NOMO-1 treated with dmso at 0.1 percent for 144 hours (cell line): ENCODE results near the gene SYNE1.

Source experiments
- DNase-seq: peaks from one replicate; lab custom pipeline; 2025; ENCODE audit not compliant: unreplicated experiment; lab: John Stamatoyannopoulos, UW

SYNE1 gene

DNA sequence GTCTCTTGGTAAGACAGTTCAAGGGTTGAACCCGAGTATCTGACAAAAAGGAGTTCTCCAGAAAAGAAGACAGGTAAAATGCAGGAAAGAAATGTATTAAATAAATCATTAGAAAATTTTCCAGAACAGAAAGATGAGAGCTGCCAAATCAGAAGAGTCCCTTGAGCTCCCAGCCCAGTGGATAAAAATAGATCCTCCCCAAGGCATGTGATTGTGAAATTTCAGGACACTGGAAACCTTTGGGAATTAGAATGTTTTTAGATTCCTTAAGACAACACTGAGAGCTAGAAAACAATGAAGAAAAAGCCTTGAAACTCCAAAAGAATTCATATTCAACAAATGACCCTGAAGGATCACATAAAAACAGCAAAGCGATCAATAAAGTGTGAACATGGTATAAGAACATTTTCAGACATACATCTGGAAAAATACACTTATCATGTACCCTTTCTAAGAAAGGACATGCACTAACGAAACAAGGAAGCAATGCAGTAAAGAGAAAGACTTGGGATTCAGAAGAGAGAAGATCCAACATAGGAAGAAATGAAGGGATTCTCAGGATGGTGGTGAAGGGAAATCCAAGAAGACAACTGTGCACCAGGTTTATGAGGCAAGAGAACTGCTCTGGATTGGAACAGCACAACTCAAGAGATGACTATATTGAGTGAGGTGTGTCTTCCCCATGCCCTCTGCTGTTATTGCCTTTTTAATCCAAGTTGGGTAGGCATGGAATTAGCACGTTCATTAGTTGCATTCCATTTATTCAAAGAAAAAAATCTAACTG lies 390.4 kb downstream of the SYNE1 start:
- DNase-seq: no peak

DNA sequence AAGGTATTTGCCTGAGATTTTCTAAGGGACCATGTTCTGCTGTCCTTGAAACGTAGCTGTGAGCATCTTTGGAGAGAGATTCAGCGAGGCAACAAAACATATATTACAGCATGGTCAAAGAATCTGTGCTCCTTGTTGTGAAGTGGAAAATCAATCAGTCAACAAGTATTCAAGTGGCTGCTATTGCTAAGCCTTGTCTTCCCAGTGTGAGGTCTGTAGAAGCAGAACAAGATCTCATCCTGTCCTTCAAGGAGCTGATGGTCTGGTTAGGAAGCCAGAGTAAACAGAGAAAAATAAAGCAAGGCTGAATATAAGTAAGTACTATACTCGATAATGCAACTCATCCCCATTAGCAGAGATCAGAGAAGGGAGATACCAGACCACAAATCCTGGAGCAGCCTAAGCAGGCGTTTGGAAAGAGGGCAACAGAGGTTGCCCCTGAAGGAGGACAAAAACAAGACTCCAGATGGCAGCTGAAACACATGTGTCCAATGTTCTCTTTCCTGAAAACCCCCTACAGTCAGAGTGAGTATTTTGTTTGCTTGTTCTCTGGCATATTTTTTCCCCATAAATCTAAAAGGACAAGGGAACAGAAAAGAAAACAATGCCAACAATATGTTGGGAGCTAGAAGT lies 392.0 kb downstream of the SYNE1 start:
- DNase-seq: no peak

DNA sequence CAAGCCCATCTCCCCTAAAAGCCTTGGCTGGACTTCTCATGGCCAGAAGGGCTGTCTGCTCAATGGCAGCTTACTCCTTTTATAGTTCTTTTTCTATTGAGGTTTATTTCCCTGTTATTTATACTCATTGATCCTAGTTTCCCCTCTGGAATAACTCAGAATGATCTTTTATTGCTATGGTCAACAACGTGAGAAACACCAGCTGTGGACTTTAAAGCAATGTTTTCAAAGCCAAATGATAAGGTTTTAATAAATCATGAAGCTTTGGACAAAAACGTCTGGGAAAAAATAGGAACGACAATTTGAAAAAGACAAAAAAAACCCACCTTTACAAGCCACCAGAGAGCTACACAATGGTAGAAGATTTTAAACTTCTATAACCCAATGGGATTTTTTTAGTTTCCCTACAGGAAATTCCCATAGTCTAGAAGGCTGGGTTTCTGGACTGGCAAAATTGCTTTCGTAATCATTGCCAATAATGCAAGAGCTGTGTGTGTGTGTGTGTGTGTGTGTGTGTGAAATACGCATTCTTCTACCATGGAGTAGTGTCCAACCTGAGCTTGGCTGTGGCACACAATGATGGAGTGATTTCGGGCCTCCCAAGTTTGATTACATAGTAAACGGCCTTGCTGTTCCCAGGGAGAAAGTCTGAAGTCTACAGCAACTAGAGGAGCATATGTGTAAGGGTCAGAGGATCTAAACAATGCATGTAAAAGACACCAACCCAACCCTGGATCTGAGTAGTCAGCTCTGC lies 396.0 kb downstream of the SYNE1 start:
- DNase-seq: no peak

DNA sequence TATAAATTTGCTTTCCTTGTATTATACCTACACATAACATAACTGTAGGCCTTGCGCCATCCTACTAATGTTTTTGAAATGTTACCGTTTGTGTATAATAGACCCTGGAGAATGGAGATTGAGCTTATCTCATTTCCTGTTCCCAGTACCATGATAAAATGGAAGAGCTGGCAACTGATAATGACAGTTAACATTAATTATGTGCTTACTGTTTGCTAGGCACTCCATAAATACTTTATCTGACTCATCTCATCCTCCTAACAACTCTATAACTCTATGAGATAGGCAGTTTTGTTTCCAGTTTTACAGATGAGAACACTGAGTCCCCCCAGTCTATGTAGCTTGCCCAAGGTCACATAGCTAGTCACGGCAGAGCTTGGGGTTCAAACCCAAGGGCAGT lies 396.7 kb downstream of the SYNE1 start:
- DNase-seq: no peak

DNA sequence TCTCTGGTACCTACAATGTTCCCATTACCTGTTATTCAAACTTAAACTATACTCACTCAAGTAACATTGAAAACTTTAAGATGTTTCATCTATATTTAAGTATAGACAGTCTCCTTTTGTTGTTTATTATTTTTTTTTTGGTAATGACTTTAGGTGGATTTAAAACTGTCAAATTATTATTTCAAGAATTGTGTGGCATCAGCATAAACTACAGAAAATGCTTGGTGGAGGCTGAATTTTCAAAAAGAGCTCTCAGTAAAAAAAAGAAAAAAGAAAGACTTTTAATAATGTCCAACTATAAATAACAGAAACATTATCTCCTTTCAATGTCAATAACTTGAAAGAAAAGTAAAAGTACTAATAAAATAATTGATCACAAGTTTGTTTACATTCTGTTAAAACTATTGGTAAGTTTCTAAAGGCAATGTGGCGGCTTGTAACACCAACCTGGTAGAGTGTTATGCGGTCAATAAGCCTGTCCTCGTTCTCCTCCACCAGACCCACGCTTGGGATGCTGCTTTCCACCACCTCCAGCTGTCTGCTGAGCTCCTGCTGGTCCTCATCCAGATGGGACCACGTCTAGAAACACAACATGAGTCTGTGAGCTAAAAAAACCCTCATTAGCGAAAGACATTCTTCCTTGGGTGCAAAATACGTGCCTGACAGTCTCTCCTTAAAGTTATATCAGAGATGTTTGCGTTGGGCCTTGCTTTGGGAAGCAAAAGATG lies 400.6 kb downstream of the SYNE1 start:
- no peak for DNase-seq

DNA sequence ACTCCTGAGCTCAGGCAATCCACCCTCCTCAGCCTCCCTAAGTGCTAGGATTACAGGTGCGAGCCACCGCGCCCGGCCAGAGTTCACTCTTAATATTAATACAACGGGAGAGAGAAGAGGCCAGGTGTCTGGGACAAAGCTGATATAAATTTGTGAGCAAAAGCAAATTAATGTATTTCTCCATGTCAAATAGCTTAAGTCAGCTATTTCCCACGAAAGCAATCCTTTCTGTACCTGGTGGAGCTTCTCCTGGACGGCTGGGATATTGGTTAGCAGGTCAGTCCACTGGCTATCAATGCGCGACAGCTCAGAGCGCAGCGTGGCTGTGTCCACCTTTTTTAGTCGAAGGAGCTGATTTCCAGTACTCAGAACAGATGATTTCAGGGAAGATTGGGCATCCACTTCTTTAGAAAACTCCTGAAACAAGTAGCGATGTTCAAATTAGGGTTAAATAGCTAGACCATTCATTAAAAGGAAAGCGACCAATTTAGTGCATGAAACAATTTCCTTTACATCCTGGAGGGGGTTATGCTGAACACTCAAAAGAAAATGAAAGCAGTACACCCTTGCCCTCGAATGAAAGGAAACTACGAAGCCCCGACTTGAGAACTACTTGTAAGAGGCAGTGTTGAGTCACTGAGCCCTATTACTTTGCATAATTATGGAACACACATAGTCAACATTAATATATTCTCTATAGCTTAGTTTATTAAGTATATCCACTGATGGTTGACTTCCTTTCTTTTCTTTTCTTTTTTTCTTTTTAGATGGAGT lies 403.4 kb downstream of the SYNE1 start:
- no peak for DNase-seq

DNA sequence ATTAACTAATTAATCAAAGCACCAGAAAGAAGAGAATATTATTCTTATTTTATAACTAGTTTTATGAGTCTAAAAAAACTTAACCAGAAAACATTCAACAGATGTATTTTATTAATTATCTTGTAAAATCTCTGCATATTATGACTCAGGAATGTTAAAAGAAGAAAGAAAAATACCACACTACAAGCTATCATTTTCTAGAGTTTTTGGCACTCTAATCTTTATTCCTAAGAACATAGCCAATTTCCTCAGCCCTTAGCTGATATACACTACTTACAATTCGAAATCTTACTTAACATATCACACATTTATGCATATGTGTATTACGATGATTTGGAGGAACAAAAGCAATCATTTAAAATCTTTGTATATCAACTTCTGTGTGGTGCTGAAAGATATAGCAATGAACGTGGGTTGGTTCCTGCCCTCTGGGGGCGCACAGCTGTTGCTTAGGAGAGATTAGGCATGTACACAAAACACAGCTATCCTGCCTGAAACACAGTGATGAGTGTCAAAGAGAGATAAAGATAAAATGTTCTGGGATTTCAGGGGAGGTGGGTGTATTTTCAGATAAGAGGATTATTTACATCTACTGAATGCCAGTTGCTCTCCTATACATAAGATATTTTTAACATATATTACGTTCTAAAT lies 404.5 kb downstream of the SYNE1 start:
- DNase-seq: no peak

DNA sequence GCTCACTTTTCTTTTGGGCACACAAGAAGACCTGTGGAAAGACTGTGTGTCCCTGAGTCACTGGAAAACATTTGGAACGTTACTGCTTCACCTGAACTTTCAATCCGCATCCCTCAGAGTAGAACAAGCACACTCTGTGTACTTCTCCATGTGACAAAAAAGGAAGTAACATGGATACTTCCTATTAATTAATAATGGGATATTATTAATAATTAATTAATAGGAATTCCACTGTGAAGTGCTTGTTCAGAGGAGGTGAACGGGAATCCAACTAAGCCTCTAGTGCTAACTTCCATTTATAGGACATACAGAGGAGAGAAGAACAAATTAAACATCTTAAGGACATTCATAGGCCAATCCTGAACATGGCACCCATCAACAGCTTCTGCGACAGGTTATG lies 407.8 kb downstream of the SYNE1 start:
- no peak for DNase-seq

DNA sequence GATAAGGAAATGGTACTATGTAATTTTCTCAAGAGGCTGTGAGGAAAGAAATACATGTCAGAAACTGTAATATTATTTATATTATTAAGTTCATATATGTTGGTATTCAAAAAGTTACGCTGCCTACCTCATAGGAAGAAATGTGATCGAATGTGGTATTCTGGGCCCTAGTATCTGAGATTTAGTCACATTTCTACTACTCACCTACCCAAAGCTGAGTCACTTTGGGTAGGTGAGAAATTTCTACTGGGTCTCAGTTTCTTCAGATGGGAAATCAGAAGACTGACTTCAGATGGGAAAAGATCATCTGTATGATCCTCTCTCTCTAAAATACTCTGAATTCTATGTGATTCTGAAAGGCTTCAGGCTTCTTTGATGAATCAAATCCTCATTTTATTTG lies 411.0 kb downstream of the SYNE1 start:
- no peak for DNase-seq

DNA sequence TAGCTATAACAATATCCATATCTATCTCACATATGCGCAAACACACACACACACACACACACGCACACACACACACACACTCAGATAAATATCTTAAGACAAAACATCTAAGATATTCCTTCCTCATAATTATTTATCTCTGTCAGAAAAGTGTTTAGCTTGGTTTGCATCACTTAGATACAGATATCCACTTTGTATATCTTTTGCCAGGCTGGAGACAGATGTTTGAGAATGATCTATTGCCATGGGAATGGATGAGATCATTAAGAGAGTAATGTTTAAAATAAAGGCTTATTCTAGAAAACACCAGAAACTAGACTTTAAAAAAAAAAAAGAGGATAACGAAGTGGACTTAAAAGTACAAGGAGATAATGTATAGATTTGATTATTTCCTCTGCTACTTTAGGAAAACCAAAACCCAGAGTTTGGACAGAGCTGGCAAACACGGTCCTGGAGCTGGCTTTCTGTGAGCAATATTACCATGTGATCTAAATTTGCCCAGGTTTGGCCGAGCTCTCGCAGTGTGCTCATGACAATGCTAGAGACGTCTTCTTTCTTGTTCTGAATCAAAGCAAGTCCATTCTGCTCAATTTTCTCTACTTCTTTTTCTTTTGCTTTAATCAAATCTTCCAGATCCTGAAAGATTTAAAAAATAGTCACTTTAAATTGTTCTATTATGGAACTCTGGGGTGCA lies 411.8 kb downstream of the SYNE1 start:
- DNase-seq: no peak

DNA sequence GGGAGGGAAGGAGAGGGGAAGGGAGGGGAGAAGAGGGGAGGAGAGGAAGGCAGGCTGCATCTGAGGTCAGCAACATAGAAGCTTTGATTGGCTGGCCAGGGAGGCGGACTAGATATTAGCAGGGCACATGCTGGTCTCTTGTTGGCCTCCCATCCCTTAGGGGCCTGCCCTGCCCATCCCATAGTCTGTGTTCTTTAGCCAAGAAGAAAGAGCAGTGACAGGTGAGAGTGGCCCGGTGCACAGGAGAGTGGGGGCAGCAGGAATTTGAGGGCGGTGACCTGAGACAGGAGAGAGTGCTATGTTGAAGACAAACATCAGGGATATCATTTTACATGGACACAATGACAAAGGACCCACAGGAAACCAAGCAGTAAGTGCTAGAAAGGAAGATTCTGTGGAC lies 413.5 kb downstream of the SYNE1 start:
- DNase-seq: no peak

DNA sequence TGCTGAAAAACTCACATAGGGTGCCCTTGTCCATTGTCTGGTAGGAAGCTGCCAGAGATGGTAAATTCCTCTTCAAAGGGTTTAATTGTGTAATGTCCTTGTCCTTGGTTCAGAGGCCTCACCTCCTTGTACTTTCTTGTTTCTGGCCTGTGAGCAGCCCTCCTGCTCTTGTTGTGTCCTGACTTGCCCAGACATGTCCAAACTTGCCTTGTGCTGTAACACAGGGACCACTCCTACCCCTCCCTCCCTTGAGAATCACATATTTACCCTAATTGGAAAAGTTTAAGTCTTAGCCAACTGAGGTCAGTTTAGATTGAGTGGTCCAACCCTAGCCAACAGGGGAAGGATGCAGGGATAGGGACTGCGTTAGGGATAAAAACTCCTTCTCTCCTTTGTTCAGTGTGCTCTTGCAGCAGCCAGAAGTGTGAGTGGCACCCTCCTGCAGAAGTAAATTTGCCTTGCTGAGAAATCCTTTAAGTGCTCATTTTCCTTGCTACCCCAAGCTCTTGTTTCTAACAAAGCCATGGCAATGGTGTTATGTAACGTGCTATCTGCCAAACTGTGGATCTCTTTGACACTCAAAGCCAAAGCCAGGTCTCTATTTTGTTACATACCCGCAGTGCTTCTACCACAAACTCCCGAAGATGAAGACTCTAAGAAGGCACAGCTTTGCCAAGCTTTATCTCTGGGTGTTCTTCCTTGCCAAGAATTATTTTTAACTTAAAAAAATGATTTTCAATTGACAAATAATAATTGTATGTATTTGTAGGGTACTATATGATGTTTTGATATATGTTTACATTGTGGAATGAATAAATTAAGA lies 415.1 kb downstream of the SYNE1 start:
- no peak for DNase-seq

DNA sequence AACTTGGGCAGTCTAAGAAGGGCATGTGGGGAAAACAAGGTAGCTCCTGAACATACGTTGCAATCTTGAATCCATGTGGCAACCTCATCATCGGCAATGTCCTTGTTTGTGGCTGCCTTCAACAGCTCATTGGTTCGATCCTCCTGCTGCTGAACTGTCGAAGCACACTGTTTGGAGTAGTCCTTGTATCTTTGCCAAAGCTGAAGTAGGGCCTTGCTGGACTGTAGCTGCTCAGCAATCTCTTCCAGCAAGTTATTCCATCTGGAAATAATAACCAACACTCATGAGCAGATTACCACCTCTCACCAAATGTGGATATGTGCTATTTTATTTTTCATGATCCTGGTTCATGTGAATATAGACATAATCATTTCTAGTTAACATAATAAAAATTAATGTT lies 416.4 kb downstream of the SYNE1 start:
- no peak for DNase-seq

DNA sequence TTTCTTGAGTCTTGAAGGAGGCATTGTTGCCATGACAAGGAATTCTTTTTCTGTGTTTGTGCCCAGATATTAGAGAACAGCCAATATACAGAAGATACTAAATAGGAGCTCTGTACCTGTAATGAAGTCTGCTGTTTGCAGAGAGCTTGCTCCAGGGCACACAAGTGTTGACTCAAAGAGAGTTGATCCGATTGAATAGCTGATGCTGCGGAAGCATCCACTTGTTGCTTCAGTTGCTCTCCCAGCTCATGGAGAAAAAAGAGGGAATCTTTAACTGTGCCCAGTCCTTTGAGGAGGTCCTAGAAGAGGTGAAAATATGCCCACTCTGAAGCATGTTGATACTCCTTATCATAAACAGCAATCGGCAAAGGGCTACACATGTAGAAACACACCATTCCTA lies 418.3 kb downstream of the SYNE1 start:
- DNase-seq: no peak

DNA sequence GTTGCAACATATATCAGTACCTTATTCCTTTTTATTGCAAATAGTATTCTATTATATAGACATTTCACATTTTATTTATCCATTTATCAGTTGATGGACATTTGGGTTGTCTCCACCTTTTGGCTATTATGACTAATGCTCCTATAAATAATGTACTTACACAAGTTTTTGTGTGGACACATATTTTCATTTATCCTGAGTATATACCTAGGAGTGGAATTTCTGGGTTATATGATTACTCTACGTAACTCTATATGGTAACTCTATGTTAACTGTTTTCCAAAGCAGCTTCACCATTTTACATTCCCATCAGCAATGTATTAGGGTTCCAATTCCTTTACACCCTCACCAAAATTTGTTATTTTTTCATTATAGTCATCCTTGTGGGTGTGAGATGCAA lies 424.7 kb downstream of the SYNE1 start:
- DNase-seq: no peak

DNA sequence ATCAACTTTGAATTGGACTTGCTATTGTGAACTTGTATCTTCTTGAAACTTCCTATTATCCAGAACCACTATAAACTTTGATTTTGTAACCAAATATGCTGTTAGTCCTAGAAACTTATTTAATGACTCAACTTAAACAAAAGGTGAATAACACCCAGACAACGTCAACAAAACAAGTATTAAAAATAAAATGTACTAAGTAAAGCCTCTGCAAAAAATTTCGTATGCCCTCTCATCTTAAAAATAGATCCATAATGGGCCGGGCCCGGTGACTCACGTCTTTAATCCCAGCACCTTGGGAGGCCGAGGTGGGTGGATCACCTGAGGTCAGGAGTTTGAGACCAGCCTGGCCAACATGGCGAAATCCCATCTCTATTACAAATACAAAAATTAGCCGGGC lies 428.0 kb downstream of the SYNE1 start:
- DNase-seq: no peak

DNA sequence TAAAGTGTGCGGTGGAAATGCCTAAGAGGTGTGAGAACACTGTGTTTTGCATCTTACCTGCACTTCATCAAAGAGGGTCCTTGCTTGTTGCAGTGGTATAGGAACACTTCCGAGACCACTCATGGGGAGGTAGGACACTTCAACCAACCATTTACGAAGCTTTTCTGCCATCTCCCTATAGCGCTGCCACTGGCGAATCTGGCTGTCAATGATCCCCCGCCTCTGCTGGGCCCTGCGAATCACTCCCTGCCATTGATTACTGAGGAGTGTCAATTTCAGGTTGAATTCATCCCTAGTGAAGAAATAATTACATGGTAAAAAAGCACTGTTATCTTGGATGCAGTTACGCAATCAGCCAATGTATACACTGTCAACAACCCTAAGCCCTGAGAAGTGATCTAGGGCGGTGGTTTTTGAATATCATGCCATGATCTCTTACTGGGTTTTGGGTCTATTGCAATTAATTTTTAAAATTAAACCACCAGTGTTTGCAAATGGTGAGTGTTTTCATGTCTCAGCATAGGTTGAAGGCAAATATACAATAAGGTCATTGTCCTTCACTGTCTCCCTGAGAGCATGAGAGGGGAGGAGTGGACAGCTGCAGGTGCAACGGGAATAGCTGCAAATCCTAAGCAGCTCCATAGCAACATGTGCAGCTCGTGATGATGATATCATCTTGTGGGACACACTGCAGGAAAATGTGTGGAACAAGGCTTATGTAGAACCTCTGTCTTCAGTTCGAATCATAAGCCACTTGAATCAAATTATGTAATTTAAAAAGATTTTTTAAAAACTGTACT lies 429.0 kb downstream of the SYNE1 start:
- no peak for DNase-seq
